ENCODE results near the gene HS3ST4.

- no peak for TF ChIP-seq CTCF (IDR thresholded peaks at IDR 0.05)
- no peak for TF ChIP-seq ZFX (IDR thresholded peaks at IDR 0.05; ENCODE audit: borderline replicate concordance)
Observed at GRCh38 chr16:26133416-26134093, 441.8 kb downstream of the HS3ST4 start.
